ENCODE measurements around the gene ADGRG3. TPM values are rescaled to one million over a fixed set of nuclear protein-coding genes. Genes with fewer than 3 reads are reported as not detected.

The ADGRG3 gene
- total and polyA plus RNA-seq, 9 of the 15 experiments (the other 6 are each of a cell fraction or from before 2014, with no cell fraction given), result 0.09 to 0.52 (median 0.14) TPM; not detected in 3

DNA sequence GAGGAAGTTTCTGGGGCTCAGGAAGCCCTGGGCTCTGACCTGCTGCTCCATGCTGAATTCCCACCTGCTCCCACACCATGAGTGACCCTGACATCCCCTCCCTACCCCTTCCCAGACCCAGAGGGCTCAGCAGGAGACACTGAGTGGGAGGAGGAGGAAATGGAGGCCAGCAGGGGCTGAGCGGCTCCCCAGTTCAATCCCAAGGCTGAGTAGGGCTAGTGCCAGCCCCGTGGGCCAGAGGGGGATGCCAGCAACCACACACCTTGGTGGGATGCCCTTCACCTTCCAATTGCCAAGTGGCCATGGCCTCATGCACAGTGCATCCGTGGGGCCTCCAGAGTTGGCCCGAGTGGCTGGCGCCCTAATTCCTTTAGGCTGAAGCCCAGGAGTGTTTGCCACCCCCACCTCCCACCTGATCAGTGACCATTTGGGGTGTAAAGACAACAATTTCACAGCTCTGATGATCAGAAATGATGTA is 1.0 kb upstream of the ADGRG3 start:
- DNase-seq (ENCODE audit: extremely low read depth in 1 of 4, low spot score in 3 of 4) (no peak), FAIRE-seq (no peak), ATAC-seq (peak; percentile 2; the same call in 2 of the 3 replicates)
- peaks cover 24 to 38% of the 10 kb centered on the region in 2 experiments for H3K4me1 ChIP-seq (replicated peaks in 1 of 2; ENCODE audit: control insufficient read depth in 2 of 2, insufficient read depth in 2 of 2, low read length in 2 of 2)
- peak overlapping the region; percentile 55 to 84; a peak in 3 of 4 replicates for H3K9ac ChIP-seq (ENCODE audit: insufficient read depth in 1 of 2, low read depth in 2 of 2, low read length in 2 of 2)
- H3K4me3 ChIP-seq, result no peak overlapping the region
- no TSS peak for BruUV-seq (replicated peaks)
- POLR2A ChIA-PET, result interaction anchor here (0.6 to 1.0 kb wide), 4 partner anchors 9 to 28 kb away, joined by 3 to 5 read pairs (median 4); partner anchors contain the start of gene DRC7
- peak overlapping the region; percentile 9; the same call in 1 of the 2 replicates for H3K4me2 ChIP-seq (ENCODE audit: insufficient read depth, low read length)
- H2AFZ ChIP-seq (ENCODE audit: low read depth, low read length), result peak overlapping the region; percentile 85; the same call in 1 of the 2 replicates
- in situ Hi-C loops (cut with MboI), result loop anchor here (5.0 kb wide), 1 partner anchor 50 kb away; no protein-coding TSS in a partner anchor
- CTCF ChIA-PET (ENCODE audit: low intra/inter-chr PET ratio), result no interaction called here
- H3K27me3 ChIP-seq (ENCODE audit: control insufficient read depth in 2 of 2, insufficient read depth in 2 of 2, low read length in 2 of 2), result no peaks in the 10 kb centered on the region
- whole genome bisulfite sequencing (ENCODE audit: insufficient coverage, low coverage, missing lambda C conversion rate), result 48% methylated on average over 4 of the region's 5 CpGs
- no peaks in the 10 kb centered on the region for H4K20me1 ChIP-seq (replicated peaks; ENCODE audit: control insufficient read depth, insufficient read depth, low read length)
- no peaks in the 10 kb centered on the region for H3K79me2 ChIP-seq (ENCODE audit: control insufficient read depth, insufficient read depth, low read length)
- H3K27ac ChIP-seq (ENCODE audit: extremely low read depth, low read depth, low read length), result peak overlapping the region; percentile 48; the same call in 2 of the 3 replicates
- intact Hi-C loops (cut with micrococcal nuclease), result loop anchor here (2.0 to 10.0 kb wide), 2 partner anchors 24 to 228 kb away; no protein-coding TSS in a partner anchor
- peaks cover 3% of the 10 kb centered on the region for H3K9me1 ChIP-seq (ENCODE audit: control insufficient read depth, insufficient read depth, low read length)
- no peaks in the 10 kb centered on the region for H3K9me3 ChIP-seq (replicated peaks; ENCODE audit: control insufficient read depth, insufficient read depth, low read depth, low read length)
- peak; percentile 54; the same call in 1 of the 2 replicates for TF ChIP-seq EGR1 (conservative IDR thresholded peaks at IDR 0.05)
- TF ChIP-seq ZFX (CRISPR knock-in tag; IDR thresholded peaks at IDR 0.05), result peak; percentile 20; the same call in 1 of the 2 replicates
- TF ChIP-seq, protein P1, sequence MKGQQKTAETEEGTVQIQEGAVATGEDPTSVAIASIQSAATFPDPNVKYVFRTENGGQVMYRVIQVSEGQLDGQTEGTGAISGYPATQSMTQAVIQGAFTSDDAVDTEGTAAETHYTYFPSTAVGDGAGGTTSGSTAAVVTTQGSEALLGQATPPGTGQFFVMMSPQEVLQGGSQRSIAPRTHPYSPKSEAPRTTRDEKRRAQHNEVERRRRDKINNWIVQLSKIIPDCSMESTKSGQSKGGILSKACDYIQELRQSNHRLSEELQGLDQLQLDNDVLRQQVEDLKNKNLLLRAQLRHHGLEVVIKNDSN (CRISPR knock-in tag; IDR thresholded peaks at IDR 0.05), result peak; percentile 27; the same call in 1 of the 2 replicates
- no peak for TF ChIP-seq RBM39 (optimal IDR thresholded peaks at IDR 0.05; ENCODE audit: low read depth, low read length)
- 0 out of 2 replicates have a peak, but pooled peaks have one; percentile 76 for TF ChIP-seq EP400 (IDR thresholded peaks at IDR 0.05)
- TF ChIP-seq MTA2 (IDR thresholded peaks at IDR 0.05; ENCODE audit: low read depth), result 0 out of 2 replicates have a peak, but pooled peaks have one; percentile 4
- TF ChIP-seq GATAD2B (IDR thresholded peaks at IDR 0.05; ENCODE audit: borderline replicate concordance), result no peak
- TF ChIP-seq NFRKB (IDR thresholded peaks at IDR 0.05; ENCODE audit: low read depth), result peak; percentile 22; the same call in 1 of the 2 replicates
- 0 out of 2 replicates have a peak, but pooled peaks have one; percentile 23 for TF ChIP-seq SREBF1 (IDR thresholded peaks at IDR 0.05; ENCODE audit: borderline replicate concordance, low read depth, low read length)
- 0 out of 2 replicates have a peak, but pooled peaks have one; percentile 39 for TF ChIP-seq BRD4 (IDR thresholded peaks at IDR 0.05)
- no peak for TF ChIP-seq SNIP1 (IDR thresholded peaks at IDR 0.05; ENCODE audit: low read depth)
- peak; percentile 27; the same call in 1 of the 2 replicates for TF ChIP-seq ZNF76 (CRISPR knock-in tag; IDR thresholded peaks at IDR 0.05; ENCODE audit: borderline replicate concordance)
- TF ChIP-seq CBFB (CRISPR knock-in tag; IDR thresholded peaks at IDR 0.05), result 0 out of 2 replicates have a peak, but pooled peaks have one; percentile 39
- H3K36me3 ChIP-seq (ENCODE audit: control insufficient read depth, insufficient read depth, low read length), result no peaks in the 10 kb centered on the region
